H1 (cell line): ENCODE data around the gene SMARCA4. TPM values are rescaled to one million over a fixed set of nuclear protein-coding genes. Genes with fewer than 3 reads are reported as not detected.

Experiments
- ASH2L ChIP-seq: fragments of 200-600, 300-600 bp; sonication (generic); IDR thresholded peaks from one replicate; pipeline ENCODE4 v1.7.1; 2017; ENCODE audit warnings: low read length
- BRCA1 ChIP-seq: IDR thresholded peaks from 2 replicates; pipeline ENCODE4 v1.6.1; 2012; ENCODE audit warnings: low read depth, low read length, improper control_type of control experiment
- CTCF ChIP-seq, 3 experiments: IDR thresholded peaks; 1 replicate in 2 of 3; 2 replicates in 1 of 3; pipeline versions ENCODE4 v1.5.1 to v1.6.1; 2011; ENCODE audit warnings: low read length in 3 of 3, mild to moderate bottlenecking in 3 of 3, inconsistent platforms in 2 of 3, low read depth in 1 of 3, moderate library complexity in 1 of 3; ENCODE audit not compliant: insufficient read depth in 1 of 3; ENCODE audit errors: control extremely low read depth in 1 of 3
- GABPA ChIP-seq: IDR thresholded peaks from 2 replicates; pipeline ENCODE4 v1.6.1; 2011; ENCODE audit warnings: mild to moderate bottlenecking, low read length, moderate library complexity, borderline replicate concordance; ENCODE audit not compliant: insufficient read depth
- RFX5 ChIP-seq: IDR thresholded peaks from 2 replicates; pipeline ENCODE4 v1.6.1; 2011; ENCODE audit warnings: low read depth, low read length, improper control_type of control experiment, borderline replicate concordance
- SIRT6 ChIP-seq: IDR thresholded peaks from one replicate; pipeline ENCODE4 v1.7.1; 2012; ENCODE audit warnings: low read length, inconsistent platforms
- SUZ12 ChIP-seq: fragments of 200-600 bp; sonication (generic); IDR thresholded peaks from 2 replicates; pipeline ENCODE4 v1.6.1; 2012; ENCODE audit warnings: mild to moderate bottlenecking, inconsistent platforms, low read length, moderate library complexity, mixed read lengths
- TCF12 ChIP-seq: IDR thresholded peaks from 2 replicates; pipeline ENCODE4 v1.6.1; 2011; ENCODE audit warnings: low read depth, mild to moderate bottlenecking, low read length
- polyA plus RNA-seq, 7 experiments: library from polyadenylated mRNA; depleted of rRNA in 3 of 7; stranded (reverse) in 5 of 7; unstranded in 2 of 7; fragments of >200 nt in 5 of 7; fragments of 200-250 nt in 2 of 7; gene quantifications; 1 replicate in 5 of 7; 2 replicates in 1 of 7; 4 replicates in 1 of 7; pipeline versions ENCODE4 v1.2.1 to v1.2.3, GENCODE V29; 2011 to 2013; ENCODE audit warnings: missing spikeins in 2 of 7, mixed read lengths in 2 of 7
- total RNA-seq: library from RNA; stranded (reverse); fragmentation: NEBNext Ultra II Directional; extraction: Animal tissue kit (Norgen Biotek cat#: 25700); gene quantifications from 2 replicates; pipeline ENCODE4 v1.2.1, GENCODE V29; 2021

Gene SMARCA4
- total and polyA plus RNA-seq, 2 of the 8 experiments (the other 6 are each of a cell fraction or from before 2014, with no cell fraction given) = 86.4 to 263 TPM

- TF ChIP-seq CTCF (IDR thresholded peaks at IDR 0.05; ENCODE audit: control extremely low read depth in 1 of 3, insufficient read depth in 1 of 3, low read depth in 1 of 3, low read length in 3 of 3) = no peak
- TF ChIP-seq SUZ12 = no peak
- TF ChIP-seq TCF12 = no peak
- no peak for TF ChIP-seq RFX5
- TF ChIP-seq GABPA = no peak
- TF ChIP-seq BRCA1 = no peak
- no peak for TF ChIP-seq SIRT6
- no peak for TF ChIP-seq ASH2L
- TF ChIP-seq, all 59 proteins: peak for 0
These were observed 83.6 kb downstream of the SMARCA4 start (continued) for GRCh38 chr19:11044431-11044830.
